Trophoblast cell (in vitro differentiated cells and primary cell): ENCODE results near the gene CLIC4.

Experiments used
- DNase-seq, 2 donors: peaks; one replicate each; pipeline ENCODE4 v3.0.0-alpha.2; 2016
- H2AFZ ChIP-seq: 2 replicates; pipeline ENCODE4 v1.6.1; 2013; ENCODE audit warnings: low read length, moderate library complexity, mild to moderate bottlenecking; ENCODE audit not compliant: insufficient read depth, poor library complexity
- H2AK5ac ChIP-seq: 2 replicates; pipeline ENCODE4 v1.6.1; 2013; ENCODE audit warnings: mild to moderate bottlenecking, low read length
- H2BK120ac ChIP-seq: 2 replicates; pipeline ENCODE4 v1.6.1; 2013; ENCODE audit warnings: low read length, mild to moderate bottlenecking, moderate library complexity; ENCODE audit not compliant: insufficient read depth, poor library complexity
- H2BK12ac ChIP-seq: 2 replicates; pipeline ENCODE4 v1.6.1; 2013; ENCODE audit warnings: mild to moderate bottlenecking, low read length, moderate library complexity
- H2BK5ac ChIP-seq: 2 replicates; pipeline ENCODE4 v1.6.1; 2013; ENCODE audit warnings: low read length, low read depth, moderate library complexity, mild to moderate bottlenecking; ENCODE audit not compliant: poor library complexity
- H3K14ac ChIP-seq: 2 replicates; pipeline ENCODE4 v1.6.1; 2013; ENCODE audit warnings: mild to moderate bottlenecking, low read length
- H3K18ac ChIP-seq: 2 replicates; pipeline ENCODE4 v1.6.1; 2013; ENCODE audit warnings: mild to moderate bottlenecking, low read length
- H3K23ac ChIP-seq: 2 replicates; pipeline ENCODE4 v1.6.1; 2013; ENCODE audit warnings: low read length
- H3K27ac ChIP-seq: 2 replicates; pipeline ENCODE4 v1.5.1; 2013; ENCODE audit warnings: low read depth, mild to moderate bottlenecking, inconsistent platforms, low read length, moderate library complexity
- H3K27me3 ChIP-seq: 2 replicates; pipeline ENCODE4 v1.6.1; 2013; ENCODE audit warnings: inconsistent platforms, mild to moderate bottlenecking, low read length, moderate library complexity; ENCODE audit not compliant: insufficient read depth
- H3K36me3 ChIP-seq, 2 experiments: 1 replicate in 1 of 2; 2 replicates in 1 of 2; pipeline ENCODE4 v1.6.1; 2013; ENCODE audit warnings: low read length in 2 of 2, mild to moderate bottlenecking in 2 of 2, moderate library complexity in 1 of 2; ENCODE audit not compliant: insufficient read depth in 2 of 2, control insufficient read depth in 1 of 2
- H3K4ac ChIP-seq: 2 replicates; pipeline ENCODE4 v1.6.1; 2013; ENCODE audit warnings: low read depth, mild to moderate bottlenecking, low read length, moderate library complexity
- H3K4me1 ChIP-seq, 2 experiments: 1 replicate in 1 of 2; 2 replicates in 1 of 2; pipeline ENCODE4 v1.6.1; 2013; ENCODE audit warnings: low read length in 2 of 2, mild to moderate bottlenecking in 2 of 2, moderate library complexity in 1 of 2; ENCODE audit not compliant: insufficient read depth in 2 of 2, control insufficient read depth in 1 of 2
- H3K4me2 ChIP-seq: 2 replicates; pipeline ENCODE4 v1.6.1; 2013; ENCODE audit warnings: inconsistent platforms, mild to moderate bottlenecking, low read length, moderate library complexity
- H3K4me3 ChIP-seq: 2 replicates; pipeline ENCODE4 v1.5.1; 2013; ENCODE audit warnings: mild to moderate bottlenecking, low read depth, low read length, inconsistent platforms
- H3K79me1 ChIP-seq: one replicate; pipeline ENCODE4 v1.6.1; 2013; ENCODE audit warnings: low read length
- H3K79me2 ChIP-seq: 2 replicates; pipeline ENCODE4 v1.6.1; 2013; ENCODE audit warnings: low read length, mild to moderate bottlenecking; ENCODE audit not compliant: control insufficient read depth, insufficient read depth, poor library complexity
- H3K9ac ChIP-seq: 2 replicates; pipeline ENCODE4 v1.6.1; 2013; ENCODE audit warnings: mild to moderate bottlenecking, low read length
- H3K9me3 ChIP-seq: 2 replicates; pipeline ENCODE4 v1.6.1; 2013; ENCODE audit warnings: low read depth, mild to moderate bottlenecking, control low read depth, inconsistent platforms, low read length; ENCODE audit not compliant: insufficient read depth
- H4K12ac ChIP-seq: 2 replicates; pipeline ENCODE4 v1.6.1; 2013; ENCODE audit warnings: low read depth, mild to moderate bottlenecking, low read length, moderate library complexity
- H4K8ac ChIP-seq: 2 replicates; pipeline ENCODE4 v1.6.1; 2013; ENCODE audit warnings: low read depth, mild to moderate bottlenecking, low read length, moderate library complexity
- H4K91ac ChIP-seq: one replicate; pipeline ENCODE4 v1.6.1; 2013; ENCODE audit warnings: low read depth, mild to moderate bottlenecking, low read length, moderate library complexity
- WGBS: extraction: QIAGEN DNeasy Blood & Tissue Kit; methylation state at CpG from one replicate; pipeline ENCODE4 v1.1.7; 2013; ENCODE audit warnings: missing lambda C conversion rate; ENCODE audit not compliant: insufficient read length, insufficient coverage; ENCODE audit errors: extremely low coverage; 5-methylcytosine and 5-hydroxymethylcytosine counted together

The CLIC4 gene

GRCh38 chr1:24870551-24871195, 125.4 kb downstream of the CLIC4 start:
- Histone ChIP-seq H2AK5ac (no peak overlapping the region), H2BK120ac (no peak overlapping the region), H4K12ac (no peak overlapping the region), H3K4ac (no peak overlapping the region), H3K4me3 (no peak overlapping the region), H3K9ac (no peak overlapping the region), H3K4me1 (no peaks in the 10 kb centered on the region), H2AFZ (no peak overlapping the region), H3K18ac (no peak overlapping the region), H3K27ac (no peak overlapping the region), H3K14ac (no peak overlapping the region), H3K27me3 (no peaks in the 10 kb centered on the region), H3K79me2 (no peaks in the 10 kb centered on the region), H4K8ac (no peak overlapping the region), H3K36me3 (no peaks in the 10 kb centered on the region), H3K23ac (no peak overlapping the region), H3K9me3 (no peaks in the 10 kb centered on the region), H3K4me2 (no peak overlapping the region), H3K79me1 (no peaks in the 10 kb centered on the region), H2BK5ac (no peak overlapping the region), H4K91ac (no peak overlapping the region), H2BK12ac (no peak overlapping the region)
- no CpG with 5 or more reads among the region's 20 CpGs for WGBS
- no peak for DNase-seq

GRCh38 chr1:24871306-24871901, 126.2 kb downstream of the CLIC4 start:
- H3K4ac ChIP-seq: no peak overlapping the region
- H3K14ac ChIP-seq: no peak overlapping the region
- no peak overlapping the region for H2BK120ac ChIP-seq
- H3K4me1 ChIP-seq: no peaks in the 10 kb centered on the region
- no peaks in the 10 kb centered on the region for H3K9me3 ChIP-seq
- H2BK12ac ChIP-seq: no peak overlapping the region
- H3K4me3 ChIP-seq: no peak overlapping the region
- no peaks in the 10 kb centered on the region for H3K79me2 ChIP-seq
- no peak overlapping the region for H3K27ac ChIP-seq
- H3K79me1 ChIP-seq: no peaks in the 10 kb centered on the region
- H3K36me3 ChIP-seq: no peaks in the 10 kb centered on the region
- H3K4me2 ChIP-seq: no peak overlapping the region
- H3K9ac ChIP-seq: no peak overlapping the region
- H4K91ac ChIP-seq: no peak overlapping the region
- H3K18ac ChIP-seq: no peak overlapping the region
- no peak overlapping the region for H2BK5ac ChIP-seq
- no peak overlapping the region for H4K8ac ChIP-seq
- no peaks in the 10 kb centered on the region for H3K27me3 ChIP-seq
- no CpG with 5 or more reads among the region's 11 CpGs for WGBS
- no peak overlapping the region for H3K23ac ChIP-seq
- no peak overlapping the region for H4K12ac ChIP-seq
- no peak overlapping the region for H2AFZ ChIP-seq
- H2AK5ac ChIP-seq: no peak overlapping the region
- DNase-seq: no peak

- H3K79me2 ChIP-seq: no peaks in the 10 kb centered on the region
- H3K4me3 ChIP-seq: no peak overlapping the region
- H3K27ac ChIP-seq: no peak overlapping the region
- H3K18ac ChIP-seq: no peak overlapping the region
- H4K8ac ChIP-seq: no peak overlapping the region
- H3K14ac ChIP-seq: no peak overlapping the region
- no peak overlapping the region for H3K23ac ChIP-seq
- no peak overlapping the region for H3K4me2 ChIP-seq
- no peaks in the 10 kb centered on the region for H3K27me3 ChIP-seq
- H4K91ac ChIP-seq: no peak overlapping the region
- H4K12ac ChIP-seq: no peak overlapping the region
- no CpG with 5 or more reads among the region's 19 CpGs for WGBS
- H3K9me3 ChIP-seq: no peaks in the 10 kb centered on the region
- no peak overlapping the region for H3K9ac ChIP-seq
- H2AK5ac ChIP-seq: no peak overlapping the region
- H2BK5ac ChIP-seq: no peak overlapping the region
- no peak overlapping the region for H2BK12ac ChIP-seq
- H3K4me1 ChIP-seq: no peaks in the 10 kb centered on the region
- H3K4ac ChIP-seq: no peak overlapping the region
- H3K79me1 ChIP-seq: no peaks in the 10 kb centered on the region
- no peak overlapping the region for H2BK120ac ChIP-seq
- H2AFZ ChIP-seq: no peak overlapping the region
- H3K36me3 ChIP-seq: no peaks in the 10 kb centered on the region
- DNase-seq: no peak
Measured at GRCh38 chr1:24872061-24872850, 127.0 kb downstream of the CLIC4 start.

- Histone ChIP-seq H3K18ac (no peak overlapping the region), H3K14ac (no peak overlapping the region), H3K36me3 (no peaks in the 10 kb centered on the region), H3K27ac (no peak overlapping the region), H2AFZ (no peak overlapping the region), H2BK120ac (no peak overlapping the region), H3K79me1 (no peaks in the 10 kb centered on the region), H2BK12ac (no peak overlapping the region), H2BK5ac (no peak overlapping the region), H2AK5ac (no peak overlapping the region), H3K23ac (no peak overlapping the region), H4K8ac (no peak overlapping the region), H3K9me3 (no peaks in the 10 kb centered on the region), H4K91ac (no peak overlapping the region), H4K12ac (no peak overlapping the region), H3K27me3 (no peaks in the 10 kb centered on the region), H3K4ac (no peak overlapping the region), H3K4me3 (no peak overlapping the region), H3K9ac (no peak overlapping the region), H3K4me1 (no peaks in the 10 kb centered on the region), H3K4me2 (no peak overlapping the region), H3K79me2 (no peaks in the 10 kb centered on the region)
- DNase-seq: no peak
- WGBS: no CpG with 5 or more reads among the region's 1 CpG
Measured at GRCh38 chr1:24873148-24873547, 127.9 kb downstream of the CLIC4 start.
